Upper lobe of right lung (tissue), 1 donor: ENCODE data around the gene TMEM42. TPM values are rescaled to one million over a fixed set of nuclear protein-coding genes. Genes with fewer than 3 reads are reported as not detected.

ENCODE experiments used
- ATAC-seq: fragments of 200-7000 bp; cut with Tn5 transposase; one replicate; pipeline ENCODE4 v1.9.1; 2020; ENCODE audit warnings: mild to moderate bottlenecking, moderate library complexity
- DNase-seq: peaks from one replicate; pipeline ENCODE4 v3.0.0-alpha.2; 2020
- H3K27ac ChIP-seq: fragments of 200-600 bp; one replicate; pipeline ENCODE4 v1.8.0; 2022
- H3K27me3 ChIP-seq: fragments of 200-600 bp; one replicate; pipeline ENCODE4 v1.8.0; 2022; ENCODE audit warnings: mild to moderate bottlenecking
- H3K36me3 ChIP-seq: fragments of 200-600 bp; one replicate; pipeline ENCODE4 v1.8.0; 2022
- H3K4me1 ChIP-seq: fragments of 200-600 bp; one replicate; pipeline ENCODE4 v1.8.0; 2022
- H3K4me3 ChIP-seq: fragments of 200-600 bp; one replicate; pipeline ENCODE4 v1.8.0; 2022; ENCODE audit warnings: mild to moderate bottlenecking
- H3K9me3 ChIP-seq: fragments of 200-600 bp; one replicate; pipeline ENCODE4 v1.8.0; 2022
- intact Hi-C: fragments of 100-400 bp; cut with DNase I; formaldehyde crosslinking; loops from one replicate; pipeline ENCODE4 v1.11.0; 2022
- total RNA-seq: library from RNA; stranded (reverse); fragmentation: NEBNext Ultra II Directional; extraction: Animal tissue kit (Norgen Biotek cat#: 25700); gene quantifications from one replicate; pipeline ENCODE4 v1.2.1, GENCODE V29; 2021
- TF ChIP-seq, protein P1 (sequence below): fragments of 200-600 bp; IDR thresholded peaks from one replicate; pipeline ENCODE4 v1.8.0; 2022; ENCODE audit warnings: antibody characterized with exemption
- donor health status: DM: no; HTN: yes; CAD: no; lungs with severe emphysema.

TMEM42 gene
- total RNA-seq, 1 donor from 2014 or later = 14.4 TPM

DNA sequence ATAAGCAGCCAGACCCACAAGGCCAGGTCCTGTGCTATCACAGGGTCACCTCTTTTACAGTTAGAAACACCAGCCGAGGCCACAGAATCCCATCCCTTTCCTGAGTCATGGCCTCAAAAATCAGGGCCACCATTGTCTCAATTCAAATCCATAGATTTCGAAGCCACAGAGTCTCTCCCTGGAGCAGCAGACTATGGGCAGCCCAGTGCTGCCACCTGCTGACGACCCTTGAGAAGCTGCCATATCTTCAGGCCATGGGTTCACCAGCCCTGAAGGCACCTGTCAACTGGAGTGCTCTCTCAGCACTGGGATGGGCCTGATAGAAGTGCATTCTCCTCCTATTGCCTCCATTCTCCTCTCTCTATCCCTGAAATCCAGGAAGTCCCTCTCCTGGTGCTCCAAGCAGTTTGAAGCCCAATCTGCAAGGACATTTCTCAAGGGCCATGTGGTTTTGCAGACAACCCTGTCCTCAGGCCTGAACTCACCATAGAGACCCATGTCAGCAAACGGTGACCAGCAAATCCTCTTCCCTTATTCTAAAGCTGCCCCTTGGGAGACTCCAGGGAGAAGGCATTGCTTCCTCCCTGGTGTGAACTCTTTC lies 52.3 kb downstream of the TMEM42 start:
- Histone ChIP-seq H3K9me3 (no peaks in the 10 kb centered on the region), H3K4me1 (peaks cover 5% of the 10 kb centered on the region), H3K36me3 (peaks cover 14% of the 10 kb centered on the region), H3K4me3 (no peak overlapping the region), H3K27ac (no peak overlapping the region), H3K27me3 (no peaks in the 10 kb centered on the region)
- peak; percentile 83 for DNase-seq
- peak; percentile 86 for ATAC-seq
- TF ChIP-seq, protein P1, sequence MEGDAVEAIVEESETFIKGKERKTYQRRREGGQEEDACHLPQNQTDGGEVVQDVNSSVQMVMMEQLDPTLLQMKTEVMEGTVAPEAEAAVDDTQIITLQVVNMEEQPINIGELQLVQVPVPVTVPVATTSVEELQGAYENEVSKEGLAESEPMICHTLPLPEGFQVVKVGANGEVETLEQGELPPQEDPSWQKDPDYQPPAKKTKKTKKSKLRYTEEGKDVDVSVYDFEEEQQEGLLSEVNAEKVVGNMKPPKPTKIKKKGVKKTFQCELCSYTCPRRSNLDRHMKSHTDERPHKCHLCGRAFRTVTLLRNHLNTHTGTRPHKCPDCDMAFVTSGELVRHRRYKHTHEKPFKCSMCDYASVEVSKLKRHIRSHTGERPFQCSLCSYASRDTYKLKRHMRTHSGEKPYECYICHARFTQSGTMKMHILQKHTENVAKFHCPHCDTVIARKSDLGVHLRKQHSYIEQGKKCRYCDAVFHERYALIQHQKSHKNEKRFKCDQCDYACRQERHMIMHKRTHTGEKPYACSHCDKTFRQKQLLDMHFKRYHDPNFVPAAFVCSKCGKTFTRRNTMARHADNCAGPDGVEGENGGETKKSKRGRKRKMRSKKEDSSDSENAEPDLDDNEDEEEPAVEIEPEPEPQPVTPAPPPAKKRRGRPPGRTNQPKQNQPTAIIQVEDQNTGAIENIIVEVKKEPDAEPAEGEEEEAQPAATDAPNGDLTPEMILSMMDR = peak; percentile 83
- intact Hi-C loops = no loop called here

DNA sequence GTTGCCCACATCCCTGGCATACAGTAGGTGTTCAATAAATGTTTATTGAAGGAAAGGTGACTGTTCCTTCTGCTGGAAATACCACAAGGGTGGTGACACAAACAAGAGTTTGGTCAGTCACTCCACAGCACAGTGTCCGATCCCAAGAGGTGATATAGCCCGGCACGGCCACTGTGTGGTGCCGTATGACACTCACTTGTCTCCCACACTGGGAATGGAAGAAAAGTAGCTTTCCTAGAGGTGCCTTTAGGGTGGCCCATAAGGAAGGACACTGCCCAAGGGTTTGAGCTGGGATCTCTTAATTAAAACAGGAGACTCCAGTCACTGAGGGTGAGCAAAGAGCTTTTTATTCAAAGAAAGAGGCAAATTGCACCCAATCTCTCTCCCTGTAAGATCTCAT lies 53.2 kb downstream of the TMEM42 start:
- DNase-seq (no peak), ATAC-seq (peak; percentile 82)
- H3K27me3 ChIP-seq = no peaks in the 10 kb centered on the region
- H3K36me3 ChIP-seq = peaks cover 22% of the 10 kb centered on the region
- no peak overlapping the region for H3K4me3 ChIP-seq
- H3K4me1 ChIP-seq = peaks cover 5% of the 10 kb centered on the region
- no peak overlapping the region for H3K27ac ChIP-seq
- H3K9me3 ChIP-seq = no peaks in the 10 kb centered on the region
- intact Hi-C loops = no loop called here
- TF ChIP-seq, protein P1 = peak; percentile 38

Other genes starting within 250 kb of the TMEM42 start
- gene ZNF197, start 236.9 kb upstream of the TMEM42 start, total RNA-seq = 14.2 TPM
- 10.0 TPM for gene ZNF35, start 213.2 kb upstream of the TMEM42 start, total RNA-seq
- gene ZNF502, start 149.3 kb upstream of the TMEM42 start, total RNA-seq = 4.1 TPM
- 4.5 TPM for gene ZNF501, start 132.3 kb upstream of the TMEM42 start, total RNA-seq
- 25.2 TPM for gene KIAA1143, start 100.3 kb upstream of the TMEM42 start, total RNA-seq
- gene KIF15, start 100.1 kb upstream of the TMEM42 start, total RNA-seq = 0.81 TPM
- not detected for gene TGM4, start 12.7 kb downstream of the TMEM42 start, total RNA-seq
- 125 TPM for gene ZDHHC3, start 114.3 kb downstream of the TMEM42 start, total RNA-seq
- gene EXOSC7, start 114.3 kb downstream of the TMEM42 start, total RNA-seq = 36.2 TPM
- 265 TPM for gene CLEC3B, start 164.4 kb downstream of the TMEM42 start, total RNA-seq